Type B pancreatic cell (in vitro differentiated cells): ENCODE data around the gene NMT2. TPM values are rescaled to one million over a fixed set of nuclear protein-coding genes. Genes with fewer than 3 reads are reported as not detected.

Experiments
- DNase-seq: peaks from one replicate; pipeline ENCODE4 v3.0.0; 2021; ENCODE audit warnings: mixed read lengths; ENCODE audit not compliant: unreplicated experiment; ENCODE audit errors: extremely low spot score
- H3K27ac Mint-ChIP-seq: 2 replicates; pipeline ENCODE4 v1.8.0; 2021; ENCODE audit warnings: mild to moderate bottlenecking, mixed read lengths
- H3K27me3 Mint-ChIP-seq: 2 replicates; pipeline ENCODE4 v1.8.0; 2021; ENCODE audit warnings: mixed read lengths
- H3K36me3 Mint-ChIP-seq: 2 replicates; pipeline ENCODE4 v1.8.0; 2021; ENCODE audit warnings: mixed read lengths
- H3K4me1 Mint-ChIP-seq: one replicate; pipeline ENCODE4 v1.8.0; 2021; ENCODE audit warnings: mixed read lengths; ENCODE audit not compliant: unreplicated experiment
- H3K4me3 Mint-ChIP-seq: 2 replicates; pipeline ENCODE4 v1.8.0; 2021; ENCODE audit warnings: mild to moderate bottlenecking, mixed read lengths
- H3K9me3 Mint-ChIP-seq: 2 replicates; pipeline ENCODE4 v1.8.0; 2021; ENCODE audit warnings: mixed read lengths
- total RNA-seq: library from RNA; stranded (reverse); gene quantifications from 2 replicates; pipeline ENCODE4 v1.2.1, GENCODE V29; 2021; ENCODE audit warnings: low replicate concordance
- TF ChIP-seq, protein P1 (sequence below): fragments of 200-600 bp; sonication (generic); conservative IDR thresholded peaks from 2 replicates; pipeline ENCODE4 v1.5.0; 2021; ENCODE audit warnings: antibody characterized with exemption, mild to moderate bottlenecking

The NMT2 gene
- total RNA-seq, 1 donor from 2014 or later: 23.1 TPM

DNA sequence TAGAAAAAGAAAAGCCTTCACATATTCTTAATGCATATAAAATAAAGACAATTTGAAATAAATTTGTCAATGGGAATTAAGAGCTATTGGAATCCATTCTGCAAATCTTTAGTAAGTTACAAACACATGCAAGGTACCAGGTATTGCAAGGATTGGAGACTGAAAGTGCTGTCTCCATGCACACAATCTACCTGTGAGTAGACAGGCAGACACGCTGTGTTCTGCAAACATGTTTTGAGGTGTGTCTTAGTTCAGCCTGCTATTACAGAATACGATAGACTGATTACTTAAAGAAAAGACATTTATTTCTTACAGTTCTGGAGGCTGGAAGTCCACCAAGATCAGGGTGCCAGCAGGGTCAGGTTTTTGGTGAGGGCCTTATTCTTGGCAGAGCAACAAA is 10.0 kb downstream of the NMT2 start:
- no peaks in the 10 kb centered on the region for H3K9me3 Mint-ChIP-seq
- TF ChIP-seq, protein P1, sequence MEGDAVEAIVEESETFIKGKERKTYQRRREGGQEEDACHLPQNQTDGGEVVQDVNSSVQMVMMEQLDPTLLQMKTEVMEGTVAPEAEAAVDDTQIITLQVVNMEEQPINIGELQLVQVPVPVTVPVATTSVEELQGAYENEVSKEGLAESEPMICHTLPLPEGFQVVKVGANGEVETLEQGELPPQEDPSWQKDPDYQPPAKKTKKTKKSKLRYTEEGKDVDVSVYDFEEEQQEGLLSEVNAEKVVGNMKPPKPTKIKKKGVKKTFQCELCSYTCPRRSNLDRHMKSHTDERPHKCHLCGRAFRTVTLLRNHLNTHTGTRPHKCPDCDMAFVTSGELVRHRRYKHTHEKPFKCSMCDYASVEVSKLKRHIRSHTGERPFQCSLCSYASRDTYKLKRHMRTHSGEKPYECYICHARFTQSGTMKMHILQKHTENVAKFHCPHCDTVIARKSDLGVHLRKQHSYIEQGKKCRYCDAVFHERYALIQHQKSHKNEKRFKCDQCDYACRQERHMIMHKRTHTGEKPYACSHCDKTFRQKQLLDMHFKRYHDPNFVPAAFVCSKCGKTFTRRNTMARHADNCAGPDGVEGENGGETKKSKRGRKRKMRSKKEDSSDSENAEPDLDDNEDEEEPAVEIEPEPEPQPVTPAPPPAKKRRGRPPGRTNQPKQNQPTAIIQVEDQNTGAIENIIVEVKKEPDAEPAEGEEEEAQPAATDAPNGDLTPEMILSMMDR: no peak
- peaks cover 6% of the 10 kb centered on the region for H3K4me1 Mint-ChIP-seq
- H3K27ac Mint-ChIP-seq: no peak overlapping the region
- DNase-seq: no peak
- no peaks in the 10 kb centered on the region for H3K36me3 Mint-ChIP-seq
- no peaks in the 10 kb centered on the region for H3K27me3 Mint-ChIP-seq
- H3K4me3 Mint-ChIP-seq: no peak overlapping the region

DNA sequence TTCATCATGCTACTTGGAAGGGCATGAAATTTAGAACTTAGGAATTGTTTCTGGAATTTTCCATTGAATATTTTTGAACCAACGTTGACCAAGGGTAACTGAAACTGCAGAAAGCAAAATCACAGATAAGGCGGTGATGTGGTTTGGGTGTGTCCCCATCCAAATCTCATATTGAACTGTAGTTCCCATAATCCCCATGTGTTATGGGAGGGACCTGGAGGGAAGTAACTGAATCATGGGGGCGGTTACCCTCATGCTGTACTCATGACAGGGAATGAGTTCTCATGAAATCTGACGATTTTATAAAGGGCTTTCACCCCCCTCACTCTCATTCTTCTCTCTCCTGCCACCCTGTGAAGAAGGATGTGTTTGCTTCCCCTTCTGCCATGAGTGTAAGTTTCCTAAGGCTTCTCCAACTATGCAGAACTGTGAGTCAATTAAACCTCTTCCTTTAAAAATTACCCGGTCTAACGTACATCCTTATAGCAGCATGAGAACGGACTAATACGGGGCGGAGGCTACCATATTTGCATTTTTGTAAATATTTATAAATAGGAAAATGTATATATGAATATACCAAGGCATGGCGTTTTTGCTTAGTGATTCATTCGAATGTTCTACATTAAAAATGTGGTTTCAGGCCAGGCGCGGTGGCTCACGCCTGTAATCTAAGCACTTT is 12.4 kb downstream of the NMT2 start:
- Mint-ChIP-seq H3K27ac (no peak overlapping the region), H3K9me3 (no peaks in the 10 kb centered on the region), H3K4me1 (peaks cover 10% of the 10 kb centered on the region), H3K4me3 (no peak overlapping the region), H3K36me3 (no peaks in the 10 kb centered on the region), H3K27me3 (no peaks in the 10 kb centered on the region)
- no peak for DNase-seq
- TF ChIP-seq, protein P1: no peak

DNA sequence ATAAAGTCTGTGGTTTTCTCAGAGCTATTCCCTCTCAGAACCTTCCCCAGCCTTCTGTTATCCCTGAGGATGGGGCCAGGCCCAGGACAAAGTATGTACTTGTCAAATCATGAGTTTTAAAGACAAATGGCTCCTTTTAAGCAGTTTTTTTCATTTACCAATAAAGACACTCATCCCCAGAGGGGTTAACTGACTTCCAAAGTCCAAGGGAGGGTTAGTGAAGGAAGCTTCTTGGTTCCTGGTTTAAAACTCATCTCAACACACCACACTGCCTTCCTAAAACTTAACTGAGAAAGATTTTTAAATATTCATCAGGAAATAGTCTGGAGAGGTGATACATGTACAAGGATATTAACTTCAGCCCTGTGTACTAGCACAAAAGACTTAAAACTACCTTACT is 15.9 kb downstream of the NMT2 start:
- H3K4me3 Mint-ChIP-seq: no peak overlapping the region
- H3K4me1 Mint-ChIP-seq: peaks cover 4% of the 10 kb centered on the region
- H3K9me3 Mint-ChIP-seq: no peaks in the 10 kb centered on the region
- TF ChIP-seq, protein P1: no peak
- H3K27ac Mint-ChIP-seq: peak overlapping the region; percentile 46
- no peaks in the 10 kb centered on the region for H3K36me3 Mint-ChIP-seq
- no peak for DNase-seq
- H3K27me3 Mint-ChIP-seq: no peaks in the 10 kb centered on the region

DNA sequence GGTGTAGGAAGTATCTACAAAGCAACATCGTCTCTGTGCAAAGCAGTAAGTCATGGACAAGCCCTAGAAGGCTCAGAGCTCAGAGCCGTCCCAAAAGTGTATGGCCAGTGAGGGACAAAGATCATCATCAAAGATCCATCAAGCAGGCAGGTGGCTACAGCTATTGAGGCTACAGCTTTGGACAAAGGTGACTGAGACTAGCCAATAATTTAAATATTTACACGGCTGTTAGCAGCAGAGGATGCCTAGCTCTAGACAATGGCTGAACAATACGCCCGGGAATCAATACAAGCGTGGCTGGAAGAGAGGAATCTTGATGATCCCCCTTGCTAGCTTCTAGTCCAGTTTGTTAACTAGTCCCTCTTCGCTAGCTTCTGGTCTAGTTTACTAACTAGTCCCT is 17.9 kb downstream of the NMT2 start:
- Mint-ChIP-seq H3K4me3 (no peak overlapping the region), H3K27ac (no peak overlapping the region), H3K4me1 (peaks cover 4% of the 10 kb centered on the region), H3K9me3 (no peaks in the 10 kb centered on the region), H3K36me3 (no peaks in the 10 kb centered on the region), H3K27me3 (no peaks in the 10 kb centered on the region)
- TF ChIP-seq, protein P1: no peak
- no peak for DNase-seq

DNA sequence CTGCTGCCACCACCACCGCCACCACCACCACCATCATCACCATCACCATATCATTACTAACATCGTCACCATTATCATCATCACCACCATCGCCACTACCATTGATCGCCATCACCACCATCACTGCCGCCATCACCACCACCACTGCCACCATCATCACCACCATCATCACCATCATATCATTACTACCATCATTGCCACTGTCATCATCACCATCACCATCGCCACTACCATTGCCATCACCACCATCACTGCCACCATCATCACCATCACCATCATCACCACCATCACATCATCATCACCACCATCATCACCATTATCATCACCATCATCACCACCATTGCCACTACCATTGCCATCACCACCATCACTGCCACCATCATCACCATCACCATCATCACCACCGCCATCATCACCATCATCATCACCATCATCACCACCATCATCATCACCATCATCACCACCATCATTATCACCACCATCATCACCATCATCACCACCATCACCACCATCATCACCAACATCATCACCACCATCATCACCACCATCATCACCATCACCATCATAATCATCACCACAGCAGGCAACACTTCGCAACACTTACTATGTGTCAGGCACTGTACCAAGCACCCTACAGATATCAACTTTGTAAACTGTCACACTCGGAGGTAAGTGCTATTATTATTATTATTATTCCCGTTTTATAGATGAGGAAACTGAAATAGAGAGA is 19.3 kb downstream of the NMT2 start:
- Mint-ChIP-seq H3K9me3 (no peaks in the 10 kb centered on the region), H3K27me3 (no peaks in the 10 kb centered on the region), H3K4me3 (no peak overlapping the region)

More for the DNA sequence above, 19.3 kb downstream of the NMT2 start:
- DNase-seq: no peak
- Mint-ChIP-seq H3K4me1 (peaks cover 4% of the 10 kb centered on the region), H3K36me3 (no peaks in the 10 kb centered on the region), H3K27ac (no peak overlapping the region)
- TF ChIP-seq, protein P1: no peak
